Neuronal stem cell (in vitro differentiated cells): ENCODE data around the gene CTF1.

Experiments used
- DNase-seq: peaks from one replicate; pipeline ENCODE4 v3.0.0-alpha.2; 2013; ENCODE audit warnings: low spot score
- H2AFZ ChIP-seq: one replicate; pipeline ENCODE4 v1.6.1; 2013; ENCODE audit warnings: mild to moderate bottlenecking, low read length, inconsistent platforms
- H2AK5ac ChIP-seq: 2 replicates; pipeline ENCODE4 v1.6.1; 2013; ENCODE audit warnings: low read depth, mild to moderate bottlenecking, inconsistent platforms, low read length, moderate library complexity, mixed read lengths
- H2BK120ac ChIP-seq: 2 replicates; pipeline ENCODE4 v1.6.1; 2013; ENCODE audit warnings: low read depth, mild to moderate bottlenecking, inconsistent platforms, low read length, moderate library complexity, mixed read lengths
- H2BK12ac ChIP-seq: one replicate; pipeline ENCODE4 v1.6.1; 2013; ENCODE audit warnings: low read length, inconsistent platforms
- H2BK15ac ChIP-seq: 2 replicates; pipeline ENCODE4 v1.6.1; 2013; ENCODE audit warnings: mild to moderate bottlenecking, low read length, inconsistent platforms, mixed read lengths
- H2BK5ac ChIP-seq: one replicate; pipeline ENCODE4 v1.6.1; 2013; ENCODE audit warnings: inconsistent platforms, mild to moderate bottlenecking, low read length, moderate library complexity
- H3K14ac ChIP-seq: one replicate; pipeline ENCODE4 v1.6.1; 2013; ENCODE audit warnings: low read length, inconsistent platforms
- H3K18ac ChIP-seq: 2 replicates; pipeline ENCODE4 v1.6.1; 2013; ENCODE audit warnings: low read length, inconsistent platforms
- H3K23ac ChIP-seq: 2 replicates; pipeline ENCODE4 v1.6.1; 2013; ENCODE audit warnings: low read depth, mild to moderate bottlenecking, mixed read lengths, low read length, inconsistent platforms; ENCODE audit not compliant: poor library complexity
- H3K27ac ChIP-seq: replicated peaks from 3 replicates; pipeline ENCODE4 v1.5.1; 2013; ENCODE audit warnings: low read length, inconsistent platforms
- H3K27me3 ChIP-seq, 3 experiments: 2 replicates each; pipeline ENCODE4 v1.6.1; 2013; ENCODE audit warnings: low read length in 3 of 3, mild to moderate bottlenecking in 2 of 3, inconsistent platforms in 1 of 3, low read depth in 1 of 3, mixed read lengths in 1 of 3, moderate library complexity in 1 of 3; ENCODE audit not compliant: control insufficient read depth in 3 of 3, insufficient read depth in 3 of 3
- H3K36me3 ChIP-seq, 2 donors: replicated peaks in 1 of 2; 2 replicates each; pipeline ENCODE4 v1.6.1; 2013; ENCODE audit warnings: low read length in 2 of 2; ENCODE audit not compliant: control insufficient read depth in 2 of 2, insufficient read depth in 2 of 2
- H3K4ac ChIP-seq: 2 replicates; pipeline ENCODE4 v1.6.1; 2013; ENCODE audit warnings: inconsistent platforms, mild to moderate bottlenecking, low read length, moderate library complexity
- H3K4me1 ChIP-seq, 2 donors: 1 replicate in 1 of 2; 2 replicates in 1 of 2; pipeline ENCODE4 v1.6.1; 2013; ENCODE audit warnings: low read length in 2 of 2, low read depth in 1 of 2; ENCODE audit not compliant: control insufficient read depth in 2 of 2, insufficient read depth in 1 of 2
- H3K4me2 ChIP-seq: one replicate; pipeline ENCODE4 v1.6.1; 2013; ENCODE audit warnings: mild to moderate bottlenecking, low read length, inconsistent platforms; ENCODE audit not compliant: insufficient read depth, poor library complexity, severe bottlenecking
- H3K4me3 ChIP-seq, 2 donors: 2 replicates each; pipeline ENCODE4 v1.5.1; 2013; ENCODE audit warnings: low read length in 2 of 2, mild to moderate bottlenecking in 2 of 2, inconsistent platforms in 1 of 2, moderate library complexity in 1 of 2
- H3K79me1 ChIP-seq: one replicate; pipeline ENCODE4 v1.6.1; 2013; ENCODE audit warnings: low read depth, mild to moderate bottlenecking, inconsistent platforms, low read length, moderate library complexity
- H3K9ac ChIP-seq: one replicate; pipeline ENCODE4 v1.6.1; 2013; ENCODE audit warnings: mild to moderate bottlenecking, low read depth, low read length, inconsistent platforms; ENCODE audit not compliant: poor library complexity
- H3K9me3 ChIP-seq, 2 donors: replicated peaks in 1 of 2; 2 replicates each; pipeline versions ENCODE3 to v1.6.1; 2013; ENCODE audit warnings: low read length in 2 of 2, mild to moderate bottlenecking in 2 of 2, inconsistent platforms in 1 of 2, low read depth in 1 of 2, mixed read lengths in 1 of 2, moderate library complexity in 1 of 2; ENCODE audit not compliant: control insufficient read depth in 2 of 2, insufficient read depth in 1 of 2
- H4K8ac ChIP-seq: one replicate; pipeline ENCODE4 v1.6.1; 2013; ENCODE audit warnings: low read depth, mild to moderate bottlenecking, inconsistent platforms, low read length, moderate library complexity
- H4K91ac ChIP-seq: one replicate; pipeline ENCODE4 v1.6.1; 2013; ENCODE audit warnings: low read length, low read depth, mild to moderate bottlenecking, inconsistent platforms; ENCODE audit not compliant: poor library complexity
- WGBS, 2 donors: extraction: QIAGEN DNeasy Blood & Tissue Kit; methylation state at CpG; one replicate each; pipeline ENCODE4 v1.1.7; 2013; ENCODE audit warnings: missing lambda C conversion rate in 2 of 2, mixed read lengths in 1 of 2; ENCODE audit not compliant: insufficient read length in 2 of 2, insufficient replicate concordance in 1 of 2; ENCODE audit errors: extremely low coverage in 2 of 2; 5-methylcytosine and 5-hydroxymethylcytosine counted together

CTF1 gene

DNA sequence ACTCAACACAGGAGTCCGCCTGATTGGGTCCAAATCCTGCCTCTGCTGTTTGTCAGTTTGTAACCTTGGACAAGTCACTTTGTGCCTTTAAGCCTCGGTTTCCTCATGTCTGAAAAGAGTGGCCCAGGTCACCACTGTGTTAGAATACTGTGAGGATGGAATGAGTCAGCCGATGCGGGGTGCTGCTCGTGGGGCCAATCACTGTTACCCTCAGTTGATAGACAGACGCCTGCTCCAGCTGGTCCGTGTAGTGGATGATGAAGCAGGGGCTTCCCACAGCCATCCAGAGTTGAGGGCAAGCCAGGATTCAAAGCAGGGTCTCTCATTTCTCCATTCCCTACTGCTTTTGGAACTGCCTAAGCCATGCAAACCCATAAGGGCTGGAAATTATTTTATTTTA lies 32.8 kb downstream of the CTF1 start:
- H3K36me3 ChIP-seq: peaks cover 47 to 80% of the 10 kb centered on the region in 2 donors
- H3K9ac ChIP-seq: no peak overlapping the region
- H3K18ac ChIP-seq: no peak overlapping the region
- no peak overlapping the region for H2BK12ac ChIP-seq
- no peak overlapping the region for H2BK120ac ChIP-seq
- H3K4me2 ChIP-seq: no peak overlapping the region
- H3K27ac ChIP-seq: no peak overlapping the region
- H2AFZ ChIP-seq: no peak overlapping the region
- H2AK5ac ChIP-seq: no peak overlapping the region
- H3K79me1 ChIP-seq: peaks cover 12% of the 10 kb centered on the region
- H2BK15ac ChIP-seq: no peak overlapping the region
- H3K4ac ChIP-seq: no peak overlapping the region
- H3K9me3 ChIP-seq: no peaks in the 10 kb centered on the region
- H4K91ac ChIP-seq: no peak overlapping the region
- H3K14ac ChIP-seq: no peak overlapping the region
- peaks cover 5 to 6% of the 10 kb centered on the region in 2 donors for H3K4me1 ChIP-seq
- no peaks in the 10 kb centered on the region for H3K27me3 ChIP-seq
- no peak overlapping the region for H3K4me3 ChIP-seq
- H3K23ac ChIP-seq: no peak overlapping the region
- no peak overlapping the region for H2BK5ac ChIP-seq
- no peak for DNase-seq
- WGBS, 2 donors: no CpG with 5 or more reads among the region's 7 CpGs
- H4K8ac ChIP-seq: no peak overlapping the region

DNA sequence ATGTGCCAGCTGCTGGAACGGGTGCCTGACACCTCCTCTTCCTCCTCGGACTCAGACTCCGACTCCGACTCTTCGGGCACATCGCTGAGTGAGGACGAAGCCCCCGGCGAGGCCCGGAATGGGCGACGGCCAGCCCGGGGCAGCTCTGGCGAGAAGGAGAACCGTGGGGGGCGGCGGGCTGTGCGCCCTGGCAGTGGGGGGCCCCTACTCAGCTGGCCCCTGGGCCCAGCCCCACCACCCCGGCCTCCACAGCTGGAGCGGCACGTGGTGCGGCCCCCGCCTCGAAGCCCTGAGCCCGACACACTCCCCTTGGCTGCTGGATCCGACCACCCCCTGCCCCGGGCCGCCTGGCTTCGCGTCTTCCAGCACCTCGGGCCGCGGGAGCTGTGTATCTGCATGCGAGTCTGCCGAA lies 33.8 kb downstream of the CTF1 start:
- Histone ChIP-seq H2BK15ac (no peak overlapping the region), H2BK12ac (no peak overlapping the region), H3K27me3 (no peaks in the 10 kb centered on the region), H3K4me2 (no peak overlapping the region), H3K18ac (no peak overlapping the region), H3K4me1 (peaks cover under 1 to 2% of the 10 kb centered on the region in 2 donors), H3K9me3 (no peaks in the 10 kb centered on the region), H2BK5ac (no peak overlapping the region), H4K91ac (no peak overlapping the region), H3K4ac (no peak overlapping the region), H3K27ac (no peak overlapping the region), H2AFZ (no peak overlapping the region), H3K4me3 (no peak overlapping the region), H3K36me3 (peaks cover 53 to 85% of the 10 kb centered on the region in 2 donors), H3K9ac (no peak overlapping the region), H3K14ac (no peak overlapping the region), H3K79me1 (peaks cover 12% of the 10 kb centered on the region), H3K23ac (no peak overlapping the region), H2BK120ac (no peak overlapping the region), H2AK5ac (no peak overlapping the region), H4K8ac (no peak overlapping the region)
- WGBS, 2 donors: no CpG with 5 or more reads among the region's 35 CpGs
- DNase-seq: no peak

DNA sequence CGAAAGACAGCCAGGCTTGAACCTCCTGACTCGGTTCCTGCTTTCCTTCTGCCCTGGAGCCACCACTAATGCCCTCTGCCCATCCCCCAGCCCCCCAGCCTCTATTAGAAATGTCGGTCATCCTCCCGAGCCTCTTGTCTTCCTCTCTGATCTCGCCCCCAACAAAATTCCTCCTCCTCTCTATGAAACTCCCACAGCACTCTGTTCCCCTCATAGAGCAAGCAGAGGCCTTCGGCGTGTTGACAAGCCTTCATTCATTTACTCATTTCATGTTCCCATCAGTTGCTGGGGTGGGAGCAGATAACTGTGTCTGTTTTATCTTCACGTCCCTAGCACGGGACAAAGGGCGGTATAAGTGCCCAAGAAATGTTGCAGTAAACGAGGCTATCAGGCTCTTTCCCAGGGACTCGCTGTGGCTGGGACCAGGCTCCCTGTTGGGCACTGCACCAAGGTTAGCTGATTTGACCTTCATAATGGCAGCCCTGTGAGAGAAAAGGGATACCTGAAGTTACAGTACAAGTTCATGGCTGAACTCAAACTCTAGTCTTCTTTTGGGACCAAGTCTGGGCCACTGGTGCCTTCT lies 34.7 kb downstream of the CTF1 start:
- H3K36me3 ChIP-seq: peaks cover 59 to 87% of the 10 kb centered on the region in 2 donors
- no peak overlapping the region for H3K14ac ChIP-seq
- H2AFZ ChIP-seq: no peak overlapping the region
- H3K18ac ChIP-seq: no peak overlapping the region
- no peak overlapping the region for H2AK5ac ChIP-seq
- H2BK5ac ChIP-seq: no peak overlapping the region
- H3K4me3 ChIP-seq: no peak overlapping the region
- H3K27me3 ChIP-seq: no peaks in the 10 kb centered on the region
- no peak overlapping the region for H3K9ac ChIP-seq
- H3K23ac ChIP-seq: no peak overlapping the region
- no peak overlapping the region for H4K91ac ChIP-seq
- no peak overlapping the region for H2BK15ac ChIP-seq
- H3K79me1 ChIP-seq: peaks cover 10% of the 10 kb centered on the region
- no peak overlapping the region for H3K4ac ChIP-seq
- H3K27ac ChIP-seq: no peak overlapping the region
- H3K4me2 ChIP-seq: no peak overlapping the region
- no peaks in the 10 kb centered on the region for H3K9me3 ChIP-seq
- H4K8ac ChIP-seq: no peak overlapping the region
- no peak overlapping the region for H2BK12ac ChIP-seq
- DNase-seq: no peak
- no peak overlapping the region for H2BK120ac ChIP-seq
- H3K4me1 ChIP-seq: peaks cover 0 to 2% of the 10 kb centered on the region in 2 donors
- WGBS, 2 donors: no CpG with 5 or more reads among the region's 12 CpGs

DNA sequence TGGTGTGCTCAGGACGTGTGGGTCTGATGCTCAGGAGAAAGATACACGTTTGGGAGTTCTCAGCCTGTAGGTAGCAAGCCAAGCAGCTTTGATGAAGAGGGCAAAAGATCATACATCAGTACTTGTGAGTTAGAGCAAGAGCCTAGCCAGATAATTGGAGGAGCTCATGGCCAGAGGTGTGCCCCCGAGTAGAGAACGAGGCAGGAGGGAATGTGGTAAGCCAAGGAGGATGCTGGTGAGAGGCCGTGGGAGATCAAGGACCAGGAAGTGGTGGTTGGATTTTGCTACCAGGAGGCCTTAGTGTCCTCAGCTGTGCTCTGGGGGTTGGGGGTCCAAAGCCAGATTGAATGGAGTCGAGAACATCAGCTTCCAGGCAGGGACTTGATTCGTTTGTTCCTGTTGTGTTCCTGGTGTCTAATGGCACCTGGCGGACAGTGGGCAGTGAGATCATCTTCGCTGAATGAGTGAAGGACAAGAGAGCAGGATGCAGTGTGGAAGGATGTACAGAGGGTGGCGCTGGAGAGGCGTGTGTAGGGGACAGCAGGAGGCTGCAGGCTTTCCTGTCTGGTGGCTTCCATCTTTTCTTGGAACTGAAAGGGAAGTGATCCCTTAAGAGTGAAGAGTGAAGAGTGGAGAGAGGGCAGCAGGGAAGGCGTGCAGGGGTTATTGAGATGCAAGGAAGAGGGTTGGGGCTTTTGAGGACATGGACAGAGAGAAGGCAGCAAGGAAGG lies 38.6 kb downstream of the CTF1 start:
- Histone ChIP-seq H3K79me1 (peaks cover 4% of the 10 kb centered on the region), H4K8ac (no peak overlapping the region), H3K4me3 (no peak overlapping the region), H3K9ac (no peak overlapping the region), H3K27me3 (no peaks in the 10 kb centered on the region), H3K36me3 (peaks cover 53 to 80% of the 10 kb centered on the region in 2 donors), H3K4me1 (peaks cover 0 to 2% of the 10 kb centered on the region in 2 donors), H2BK12ac (no peak overlapping the region), H3K4me2 (no peak overlapping the region), H3K9me3 (no peaks in the 10 kb centered on the region), H4K91ac (no peak overlapping the region), H2BK120ac (no peak overlapping the region), H2AFZ (no peak overlapping the region), H2BK5ac (no peak overlapping the region), H3K27ac (no peak overlapping the region), H3K23ac (no peak overlapping the region), H3K4ac (no peak overlapping the region), H2BK15ac (no peak overlapping the region), H3K14ac (no peak overlapping the region), H2AK5ac (no peak overlapping the region), H3K18ac (no peak overlapping the region)
- WGBS, 2 donors: no CpG with 5 or more reads among the region's 12 CpGs
- no peak for DNase-seq
